H9 (cell line): ENCODE measurements around the gene NUBPL. TPM values are rescaled to one million over a fixed set of nuclear protein-coding genes. Genes with fewer than 3 reads are reported as not detected.

Source experiments
- DNase-seq: peaks from one replicate; pipeline ENCODE4 v3.0.0-alpha.2; 2017
- H2AFZ ChIP-seq: one replicate; pipeline ENCODE4 v1.6.1; 2013; ENCODE audit warnings: mild to moderate bottlenecking, low read length, control low read depth, moderate library complexity
- H2AK5ac ChIP-seq: 2 replicates; pipeline ENCODE4 v1.6.1; 2013; ENCODE audit warnings: low read length, control low read depth, mixed read lengths; ENCODE audit not compliant: insufficient read length
- H2BK120ac ChIP-seq: one replicate; pipeline ENCODE4 v1.6.1; 2013; ENCODE audit warnings: low read depth, mild to moderate bottlenecking, low read length, control low read depth, inconsistent platforms; ENCODE audit not compliant: poor library complexity, severe bottlenecking
- H2BK12ac ChIP-seq: 2 replicates; pipeline ENCODE4 v1.6.1; 2013; ENCODE audit warnings: low read length, control low read depth, mixed read lengths, low read depth; ENCODE audit not compliant: insufficient read length
- H2BK15ac ChIP-seq: 2 replicates; pipeline ENCODE4 v1.6.1; 2013; ENCODE audit warnings: low read depth, low read length, control low read depth
- H2BK20ac ChIP-seq: one replicate; pipeline ENCODE4 v1.6.1; 2013; ENCODE audit warnings: low read depth, mild to moderate bottlenecking, low read length, control low read depth, inconsistent platforms; ENCODE audit not compliant: poor library complexity, severe bottlenecking
- H2BK5ac ChIP-seq: 2 replicates; pipeline ENCODE4 v1.6.1; 2013; ENCODE audit warnings: low read length, control low read depth, mixed read lengths; ENCODE audit not compliant: insufficient read length
- H3K14ac ChIP-seq: 2 replicates; pipeline ENCODE4 v1.6.1; 2013; ENCODE audit warnings: low read length, control low read depth; ENCODE audit not compliant: insufficient read depth
- H3K18ac ChIP-seq: 2 replicates; pipeline ENCODE4 v1.6.1; 2013; ENCODE audit warnings: low read depth, mild to moderate bottlenecking, mixed read lengths, low read length, control low read depth; ENCODE audit not compliant: insufficient read length
- H3K23ac ChIP-seq: 2 replicates; pipeline ENCODE4 v1.6.1; 2013; ENCODE audit warnings: low read length, control low read depth, mixed read lengths, low read depth; ENCODE audit not compliant: insufficient read length
- H3K23me2 ChIP-seq: 2 replicates; pipeline ENCODE4 v1.6.1; 2013; ENCODE audit warnings: low read depth, mild to moderate bottlenecking, mixed read lengths, low read length, control low read depth; ENCODE audit not compliant: insufficient read length, poor library complexity, severe bottlenecking
- H3K27ac ChIP-seq: 2 replicates; pipeline ENCODE4 v1.5.1; 2013; ENCODE audit warnings: low read length, control low read depth, mixed read lengths, low read depth; ENCODE audit not compliant: insufficient read length
- H3K27me3 ChIP-seq: 2 replicates; pipeline ENCODE4 v1.6.1; 2013; ENCODE audit warnings: low read length, control low read depth, inconsistent platforms; ENCODE audit not compliant: insufficient read depth
- H3K4ac ChIP-seq: 2 replicates; pipeline ENCODE4 v1.6.1; 2013; ENCODE audit warnings: low read depth, mild to moderate bottlenecking, control low read depth, inconsistent platforms, low read length, moderate library complexity
- H3K4me1 ChIP-seq: 2 replicates; pipeline ENCODE4 v1.6.1; 2013; ENCODE audit warnings: low read length, control low read depth, inconsistent platforms; ENCODE audit not compliant: insufficient read depth
- H3K4me2 ChIP-seq: 2 replicates; pipeline ENCODE4 v1.6.1; 2013; ENCODE audit warnings: low read length, control low read depth, mixed read lengths; ENCODE audit not compliant: insufficient read length, insufficient read depth
- H3K56ac ChIP-seq: 2 replicates; pipeline ENCODE4 v1.6.1; 2013; ENCODE audit warnings: low read depth, mild to moderate bottlenecking, mixed read lengths, low read length, control low read depth; ENCODE audit not compliant: insufficient read length
- H3K79me1 ChIP-seq: 2 replicates; pipeline ENCODE4 v1.6.1; 2013; ENCODE audit warnings: low read depth, mild to moderate bottlenecking, moderate library complexity, low read length, control low read depth, inconsistent platforms; ENCODE audit not compliant: insufficient read depth, poor library complexity, severe bottlenecking
- H3K79me2 ChIP-seq: 2 replicates; pipeline ENCODE4 v1.6.1; 2013; ENCODE audit warnings: low read length, control low read depth, inconsistent platforms; ENCODE audit not compliant: insufficient read depth
- H3K9ac ChIP-seq: 2 replicates; pipeline ENCODE4 v1.6.1; 2013; ENCODE audit warnings: low read length, control low read depth, mixed read lengths; ENCODE audit not compliant: insufficient read length; ENCODE audit errors: extremely low read depth
- H3K9me3 ChIP-seq: one replicate; pipeline ENCODE4 v1.6.1; 2013; ENCODE audit warnings: low read depth, low read length, inconsistent platforms; ENCODE audit not compliant: control insufficient read depth
- H3T11ph ChIP-seq: one replicate; pipeline ENCODE4 v1.6.1; 2013; ENCODE audit warnings: mild to moderate bottlenecking, low read length, control low read depth, inconsistent platforms
- H4K20me1 ChIP-seq: one replicate; pipeline ENCODE4 v1.6.1; 2013; ENCODE audit not compliant: control insufficient read depth, insufficient read length, insufficient read depth
- H4K5ac ChIP-seq: 2 replicates; pipeline ENCODE4 v1.6.1; 2013; ENCODE audit warnings: low read depth, mild to moderate bottlenecking, mixed read lengths, low read length, control low read depth; ENCODE audit not compliant: insufficient read length
- H4K8ac ChIP-seq: replicated peaks from 2 replicates; pipeline ENCODE4 v1.6.1; 2013; ENCODE audit warnings: low read length, control low read depth, mixed read lengths, low read depth; ENCODE audit not compliant: insufficient read length
- H4K91ac ChIP-seq: 2 replicates; pipeline ENCODE4 v1.6.1; 2013; ENCODE audit warnings: low read depth, mild to moderate bottlenecking, moderate library complexity, mixed read lengths, low read length, control low read depth; ENCODE audit not compliant: insufficient read length
- H3K27ac Mint-ChIP-seq, 3 experiments: 2 replicates in 2 of 3; 3 replicates in 1 of 3; pipeline ENCODE4 v1.8.0; 2020 to 2021; ENCODE audit warnings: mixed read lengths in 3 of 3, mild to moderate bottlenecking in 1 of 3, moderate library complexity in 1 of 3
- H3K27me3 Mint-ChIP-seq: 2 replicates; pipeline ENCODE4 v1.8.0; 2021; ENCODE audit warnings: low read depth, mild to moderate bottlenecking, moderate library complexity, mixed read lengths
- H3K36me3 Mint-ChIP-seq, 3 experiments: 2 replicates in 2 of 3; 3 replicates in 1 of 3; pipeline ENCODE4 v1.8.0; 2020 to 2021; ENCODE audit warnings: low read depth in 3 of 3, mixed read lengths in 3 of 3; ENCODE audit not compliant: insufficient read depth in 1 of 3
- H3K4me1 Mint-ChIP-seq, 2 experiments: 2 replicates each; pipeline ENCODE4 v1.8.0; 2020; ENCODE audit warnings: mixed read lengths in 2 of 2
- H3K4me3 Mint-ChIP-seq, 2 experiments: 2 replicates in 1 of 2; 3 replicates in 1 of 2; pipeline ENCODE4 v1.8.0; 2020 to 2021; ENCODE audit warnings: mild to moderate bottlenecking in 2 of 2, mixed read lengths in 2 of 2, moderate library complexity in 1 of 2
- H3K9me3 Mint-ChIP-seq, 2 experiments: 2 replicates in 1 of 2; 3 replicates in 1 of 2; pipeline ENCODE4 v1.8.0; 2020; ENCODE audit warnings: mild to moderate bottlenecking in 2 of 2, mixed read lengths in 2 of 2, moderate library complexity in 1 of 2
- CTCF ChIP-seq: fragments of 200-600 bp; sonication (generic); conservative IDR thresholded peaks from 3 replicates; pipeline ENCODE4 v1.8.0; 2021; ENCODE audit warnings: antibody characterized with exemption, mild to moderate bottlenecking
- WGBS: extraction: QIAGEN DNeasy Blood & Tissue Kit; methylation state at CpG from one replicate; pipeline ENCODE4 v1.1.7; 2013; ENCODE audit warnings: missing lambda C conversion rate, low lambda C conversion rate, mixed read lengths; ENCODE audit not compliant: insufficient read length; ENCODE audit errors: extremely low coverage; 5-methylcytosine and 5-hydroxymethylcytosine counted together
- total RNA-seq: library from RNA; stranded (reverse); gene quantifications from 2 replicates; pipeline ENCODE4 v1.2.1, GENCODE V29; 2021

The NUBPL gene
- total RNA-seq, 1 experiment from 2014 or later, result 14.8 TPM

- no peaks in the 10 kb centered on the region for H3K23me2 ChIP-seq
- H2AK5ac ChIP-seq, result no peak overlapping the region
- H2BK120ac ChIP-seq, result no peak overlapping the region
- no peak overlapping the region for H3K23ac ChIP-seq
- H2BK5ac ChIP-seq, result no peak overlapping the region
- no peak overlapping the region for H4K8ac ChIP-seq
- H2BK20ac ChIP-seq, result no peak overlapping the region
- H3K4me3 Mint-ChIP-seq, result no peak overlapping the region
- no peak overlapping the region for H3K4me2 ChIP-seq
- no peak overlapping the region for H2BK15ac ChIP-seq
- no peak for DNase-seq
- no peak overlapping the region for H3K4ac ChIP-seq
- no CpG with 5 or more reads among the region's 4 CpGs for WGBS
- H2BK12ac ChIP-seq, result no peak overlapping the region
- H3K79me2 ChIP-seq, result no peaks in the 10 kb centered on the region
- no peak overlapping the region for H3K27ac ChIP-seq
- H3K4me1 Mint-ChIP-seq, result peaks cover 0 to 3% of the 10 kb centered on the region in 2 experiments; a peak in 2 of 4 replicates
- no peak overlapping the region for H2AFZ ChIP-seq
- no peak overlapping the region for H4K5ac ChIP-seq
- H4K91ac ChIP-seq, result no peak overlapping the region
- H3K9me3 ChIP-seq, result no peaks in the 10 kb centered on the region
- no peaks in the 10 kb centered on the region for H3K4me1 ChIP-seq
- H3K56ac ChIP-seq, result no peak overlapping the region
- no peaks in the 10 kb centered on the region for H3K36me3 Mint-ChIP-seq
- no peak overlapping the region for H3T11ph ChIP-seq
- no peaks in the 10 kb centered on the region for H4K20me1 ChIP-seq
- TF ChIP-seq CTCF, result no peak
- H3K9me3 Mint-ChIP-seq, result no peaks in the 10 kb centered on the region
- no peaks in the 10 kb centered on the region for H3K27me3 Mint-ChIP-seq
- no peaks in the 10 kb centered on the region for H3K79me1 ChIP-seq
- H3K18ac ChIP-seq, result no peak overlapping the region
- no peak overlapping the region for H3K14ac ChIP-seq
- no peaks in the 10 kb centered on the region for H3K27me3 ChIP-seq
- H3K27ac Mint-ChIP-seq, result no peak overlapping the region
- no peak overlapping the region for H3K9ac ChIP-seq
Observed at GRCh38 chr14:31881531-31882310, 320.5 kb downstream of the NUBPL start.
